ENCODE data around the gene KRTAP12-3.
"Not testable (repeated sequence)": the region's sequence is repeated elsewhere in the genome, so short reads cannot be mapped to it uniquely, and the experiment has no call there.

Gene KRTAP12-3

DNA sequence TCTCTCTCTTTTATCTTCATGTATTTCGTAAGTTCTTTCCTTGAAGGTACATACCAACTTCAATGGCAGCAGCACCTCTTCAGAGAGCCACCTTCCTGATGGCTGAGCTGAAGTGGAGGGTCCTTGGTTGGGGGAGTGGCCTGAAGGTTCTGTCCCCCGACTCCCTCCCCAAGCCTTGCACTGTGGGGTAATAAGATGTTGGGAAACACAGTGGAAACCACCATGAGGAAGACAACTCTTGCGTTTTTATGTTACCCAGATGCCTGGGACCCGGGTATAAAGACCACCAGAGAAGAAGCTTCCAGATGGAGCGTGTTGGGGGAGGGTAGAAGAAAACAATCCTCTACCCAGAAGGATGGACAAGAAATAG, 794 bp downstream of the KRTAP12-3 start:
- peaks cover 12% of the 10 kb centered on the region; the same call in 1 of the 2 replicates for H3K4me1 ChIP-seq (ENCODE audit: insufficient read depth, low read length)
- no peak overlapping the region for H3K9ac ChIP-seq (ENCODE audit: low read depth, low read length)
- no peaks in the 10 kb centered on the region for H3K36me3 ChIP-seq (ENCODE audit: insufficient read depth, low read depth, low read length)
- no peaks in the 10 kb centered on the region for H3K9me3 ChIP-seq (ENCODE audit: insufficient read depth, low read depth, low read length)
- no peak overlapping the region for H3K4me3 ChIP-seq (ENCODE audit: low read length)
- no peak overlapping the region for H3K27ac ChIP-seq (ENCODE audit: low read length)
- H3K27me3 ChIP-seq (ENCODE audit: insufficient read depth, low read length): no peaks in the 10 kb centered on the region

- Histone ChIP-seq H3K4me3 (ENCODE audit: low read length) (no peak overlapping the region), H3K9me3 (ENCODE audit: insufficient read depth, low read depth, low read length) (no peaks in the 10 kb centered on the region), H3K36me3 (ENCODE audit: insufficient read depth, low read depth, low read length) (no peaks in the 10 kb centered on the region), H3K9ac (ENCODE audit: low read depth, low read length) (no peak overlapping the region), H3K27me3 (ENCODE audit: insufficient read depth, low read length) (no peaks in the 10 kb centered on the region), H3K4me1 (ENCODE audit: insufficient read depth, low read length) (peaks cover 12% of the 10 kb centered on the region; the same call in 1 of the 2 replicates), H3K27ac (ENCODE audit: low read length) (no peak overlapping the region)
Measured at GRCh38 chr21:44658913-44659595, 1.3 kb downstream of the KRTAP12-3 start.

- not testable (repeated sequence) for H3K9me3 ChIP-seq (ENCODE audit: insufficient read depth, low read depth, low read length); H3K36me3 ChIP-seq (ENCODE audit: insufficient read depth, low read depth, low read length); H3K27ac ChIP-seq (ENCODE audit: low read length); H3K4me3 ChIP-seq (ENCODE audit: low read length); H3K27me3 ChIP-seq (ENCODE audit: insufficient read depth, low read length); H3K9ac ChIP-seq (ENCODE audit: low read depth, low read length)
- H3K4me1 ChIP-seq (ENCODE audit: insufficient read depth, low read length): peaks cover 12% of the 10 kb centered on the region; the same call in 1 of the 2 replicates
Measured at GRCh38 chr21:44661567-44661966, 3.8 kb downstream of the KRTAP12-3 start.

DNA sequence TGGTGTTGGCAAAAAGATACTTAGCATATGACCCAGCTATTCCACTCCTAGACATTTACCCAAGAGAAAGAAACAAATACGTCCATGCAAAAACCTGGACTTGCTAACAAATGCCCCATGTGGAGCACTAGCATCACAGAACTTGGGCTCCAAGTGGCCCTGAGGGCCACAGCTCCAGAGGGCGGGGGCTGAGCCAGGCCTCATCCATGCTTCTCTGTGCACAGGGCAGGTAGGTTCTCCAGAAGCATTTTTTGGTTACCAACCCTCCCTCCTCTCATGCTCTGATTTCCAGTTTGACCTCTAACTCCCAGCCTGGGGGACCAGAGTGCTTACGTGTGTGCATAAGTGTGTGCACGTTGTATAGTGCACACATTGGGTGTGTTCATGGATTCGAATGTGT, 7.0 kb downstream of the KRTAP12-3 start:
- H3K4me3 ChIP-seq (ENCODE audit: low read length): no peak overlapping the region
- peaks cover 3% of the 10 kb centered on the region for H3K9me3 ChIP-seq (ENCODE audit: insufficient read depth, low read depth, low read length)
- H3K27ac ChIP-seq (ENCODE audit: low read length): no peak overlapping the region

DNA sequence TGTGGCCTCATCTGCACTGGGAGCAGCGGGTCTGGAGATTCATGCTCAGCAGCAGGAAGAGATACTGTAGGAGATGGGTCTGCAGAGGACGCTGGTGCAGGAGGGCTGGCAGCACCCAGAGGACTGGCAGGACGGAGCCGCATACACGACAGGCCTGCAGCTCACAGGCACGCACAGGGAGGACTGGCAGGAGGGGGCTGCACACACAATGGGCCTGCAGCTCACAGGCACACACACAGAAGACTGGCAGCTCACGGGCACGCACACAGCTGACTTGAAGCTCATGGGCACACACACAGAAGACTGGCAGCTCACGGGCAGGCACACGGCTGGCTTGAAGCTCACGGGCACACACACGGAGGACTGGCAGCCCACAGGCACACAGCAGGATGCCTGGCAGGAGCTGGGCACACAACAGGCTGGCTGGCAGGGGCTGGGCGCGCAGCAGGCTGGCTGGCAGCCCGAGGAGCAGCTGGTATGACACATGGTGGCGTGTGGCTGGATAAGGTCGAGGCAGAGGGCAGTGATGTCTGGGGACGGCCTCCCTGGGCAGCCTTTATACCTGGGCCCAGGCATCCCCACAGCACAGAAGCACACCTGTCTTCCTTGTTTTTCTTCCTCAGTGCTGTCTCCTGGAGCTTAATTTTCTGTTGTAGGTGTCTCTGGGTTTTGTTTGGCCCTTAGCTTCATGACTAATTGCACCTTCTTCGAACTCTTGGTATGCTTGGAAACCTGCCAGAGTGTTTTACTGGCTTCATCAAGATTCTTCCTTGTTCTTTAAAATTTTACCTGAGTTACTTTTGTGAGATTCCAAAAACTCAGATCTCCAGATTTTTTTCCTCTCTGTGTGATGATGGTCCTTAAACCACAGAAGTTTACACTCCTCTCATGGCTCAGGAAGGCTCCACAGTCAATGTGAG, 8.9 kb downstream of the KRTAP12-3 start, which contains the start of gene KRTAP12-2:
Gene KRTAP12-2 (minus strand): TSS at position 527 of the 920 bp plus-strand sequence. CDS start 41 bp downstream, at position 486.
- Histone ChIP-seq H3K4me1 (ENCODE audit: insufficient read depth, low read length) (no peaks in the 10 kb centered on the region), H3K9ac (ENCODE audit: low read depth, low read length) (no peak within 1 kb of the TSS), H3K27ac (ENCODE audit: low read length) (no peak within 1 kb of the TSS), H3K9me3 (ENCODE audit: insufficient read depth, low read depth, low read length) (peaks cover 19% of the 10 kb centered on the region), H3K4me3 (ENCODE audit: low read length) (no peak within 1 kb of the TSS), H3K36me3 (ENCODE audit: insufficient read depth, low read depth, low read length) (no peaks in the 10 kb centered on the region), H3K27me3 (ENCODE audit: insufficient read depth, low read length) (no peaks in the 10 kb centered on the region)

More for the DNA sequence above, 7.0 kb downstream of the KRTAP12-3 start:
- H3K27me3 ChIP-seq (ENCODE audit: insufficient read depth, low read length): no peaks in the 10 kb centered on the region
- peaks cover 6% of the 10 kb centered on the region; the same call in 1 of the 2 replicates for H3K4me1 ChIP-seq (ENCODE audit: insufficient read depth, low read length)
- H3K9ac ChIP-seq (ENCODE audit: low read depth, low read length): no peak overlapping the region
- H3K36me3 ChIP-seq (ENCODE audit: insufficient read depth, low read depth, low read length): no peaks in the 10 kb centered on the region

DNA sequence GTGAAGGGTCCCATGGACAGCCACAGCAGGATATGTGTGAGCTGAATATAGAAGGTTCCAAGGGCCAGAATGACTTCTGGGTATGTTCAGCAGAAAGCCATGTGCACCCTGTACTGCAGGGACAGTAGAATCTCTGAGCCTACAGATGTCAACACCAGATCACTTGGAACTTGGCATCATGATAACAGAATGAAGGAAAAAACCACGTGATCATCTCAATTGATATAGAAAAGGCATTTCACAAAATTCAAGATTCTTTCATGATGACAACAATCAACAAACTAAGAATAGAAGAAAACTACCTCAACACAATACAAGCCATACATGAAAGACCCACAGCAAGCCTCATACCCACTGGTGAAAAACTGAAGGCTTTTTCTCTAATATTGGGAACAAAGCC, 9.9 kb downstream of the KRTAP12-3 start:
- H3K27me3 ChIP-seq (ENCODE audit: insufficient read depth, low read length): no peaks in the 10 kb centered on the region
- H3K4me1 ChIP-seq (ENCODE audit: insufficient read depth, low read length): no peaks in the 10 kb centered on the region
- no peaks in the 10 kb centered on the region for H3K36me3 ChIP-seq (ENCODE audit: insufficient read depth, low read depth, low read length)
- H3K9me3 ChIP-seq (ENCODE audit: insufficient read depth, low read depth, low read length): peaks cover 19% of the 10 kb centered on the region
- H3K9ac ChIP-seq (ENCODE audit: low read depth, low read length): no peak overlapping the region
- H3K27ac ChIP-seq (ENCODE audit: low read length): no peak overlapping the region
- H3K4me3 ChIP-seq (ENCODE audit: low read length): no peak overlapping the region

- no peak overlapping the region for H3K4me3 ChIP-seq (ENCODE audit: low read length)
- no peaks in the 10 kb centered on the region for H3K36me3 ChIP-seq (ENCODE audit: insufficient read depth, low read depth, low read length)
- H3K27ac ChIP-seq (ENCODE audit: low read length): no peak overlapping the region
- peaks cover 19% of the 10 kb centered on the region for H3K9me3 ChIP-seq (ENCODE audit: insufficient read depth, low read depth, low read length)
- H3K4me1 ChIP-seq (ENCODE audit: insufficient read depth, low read length): no peaks in the 10 kb centered on the region
- H3K9ac ChIP-seq (ENCODE audit: low read depth, low read length): no peak overlapping the region
- H3K27me3 ChIP-seq (ENCODE audit: insufficient read depth, low read length): no peaks in the 10 kb centered on the region
Measured at GRCh38 chr21:44670642-44671432, 13.1 kb downstream of the KRTAP12-3 start.

GRCh38 chr21:44671911-44672310, 14.2 kb downstream of the KRTAP12-3 start:
- no peak overlapping the region for H3K9ac ChIP-seq (ENCODE audit: low read depth, low read length)
- H3K4me1 ChIP-seq (ENCODE audit: insufficient read depth, low read length): no peaks in the 10 kb centered on the region
- no peaks in the 10 kb centered on the region for H3K27me3 ChIP-seq (ENCODE audit: insufficient read depth, low read length)
- no peak overlapping the region for H3K27ac ChIP-seq (ENCODE audit: low read length)
- peaks cover 19% of the 10 kb centered on the region for H3K9me3 ChIP-seq (ENCODE audit: insufficient read depth, low read depth, low read length)
- no peak overlapping the region for H3K4me3 ChIP-seq (ENCODE audit: low read length)
- no peaks in the 10 kb centered on the region for H3K36me3 ChIP-seq (ENCODE audit: insufficient read depth, low read depth, low read length)

GRCh38 chr21:44677881-44678280, 20.1 kb downstream of the KRTAP12-3 start:
- H3K27ac ChIP-seq (ENCODE audit: low read length): no peak overlapping the region
- no peak overlapping the region for H3K4me3 ChIP-seq (ENCODE audit: low read length)
- no peaks in the 10 kb centered on the region for H3K4me1 ChIP-seq (ENCODE audit: insufficient read depth, low read length)
- no peaks in the 10 kb centered on the region; the same call in 1 of the 2 replicates for H3K9me3 ChIP-seq (ENCODE audit: insufficient read depth, low read depth, low read length)
- H3K27me3 ChIP-seq (ENCODE audit: insufficient read depth, low read length): no peaks in the 10 kb centered on the region
- no peak overlapping the region for H3K9ac ChIP-seq (ENCODE audit: low read depth, low read length)
- H3K36me3 ChIP-seq (ENCODE audit: insufficient read depth, low read depth, low read length): no peaks in the 10 kb centered on the region

DNA sequence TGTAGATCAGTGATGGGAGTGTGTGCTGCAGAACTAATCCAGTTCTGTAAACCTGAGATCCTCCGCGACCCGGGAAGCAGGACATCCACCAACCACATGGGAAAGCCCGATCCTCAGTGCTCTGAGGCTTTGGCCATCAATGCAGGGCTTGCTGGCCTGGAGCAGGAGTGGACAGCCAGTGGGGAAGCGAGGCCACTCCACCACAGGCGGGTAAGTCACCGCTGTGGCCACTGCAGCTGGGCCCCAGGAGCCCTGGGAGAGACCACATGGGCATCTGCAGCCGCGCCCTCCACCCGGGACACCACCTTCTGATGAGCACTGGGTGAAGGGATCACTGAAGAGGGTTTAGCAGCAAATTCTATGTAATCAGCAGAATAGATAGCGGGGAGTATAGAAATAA, 23.4 kb downstream of the KRTAP12-3 start:
- Histone ChIP-seq H3K27ac (ENCODE audit: low read length) (no peak overlapping the region), H3K4me1 (ENCODE audit: insufficient read depth, low read length) (no peaks in the 10 kb centered on the region), H3K9ac (ENCODE audit: low read depth, low read length) (no peak overlapping the region), H3K27me3 (ENCODE audit: insufficient read depth, low read length) (no peaks in the 10 kb centered on the region), H3K4me3 (ENCODE audit: low read length) (no peak overlapping the region), H3K36me3 (ENCODE audit: insufficient read depth, low read depth, low read length) (no peaks in the 10 kb centered on the region), H3K9me3 (ENCODE audit: insufficient read depth, low read depth, low read length) (no peaks in the 10 kb centered on the region; the same call in 1 of the 2 replicates)

DNA sequence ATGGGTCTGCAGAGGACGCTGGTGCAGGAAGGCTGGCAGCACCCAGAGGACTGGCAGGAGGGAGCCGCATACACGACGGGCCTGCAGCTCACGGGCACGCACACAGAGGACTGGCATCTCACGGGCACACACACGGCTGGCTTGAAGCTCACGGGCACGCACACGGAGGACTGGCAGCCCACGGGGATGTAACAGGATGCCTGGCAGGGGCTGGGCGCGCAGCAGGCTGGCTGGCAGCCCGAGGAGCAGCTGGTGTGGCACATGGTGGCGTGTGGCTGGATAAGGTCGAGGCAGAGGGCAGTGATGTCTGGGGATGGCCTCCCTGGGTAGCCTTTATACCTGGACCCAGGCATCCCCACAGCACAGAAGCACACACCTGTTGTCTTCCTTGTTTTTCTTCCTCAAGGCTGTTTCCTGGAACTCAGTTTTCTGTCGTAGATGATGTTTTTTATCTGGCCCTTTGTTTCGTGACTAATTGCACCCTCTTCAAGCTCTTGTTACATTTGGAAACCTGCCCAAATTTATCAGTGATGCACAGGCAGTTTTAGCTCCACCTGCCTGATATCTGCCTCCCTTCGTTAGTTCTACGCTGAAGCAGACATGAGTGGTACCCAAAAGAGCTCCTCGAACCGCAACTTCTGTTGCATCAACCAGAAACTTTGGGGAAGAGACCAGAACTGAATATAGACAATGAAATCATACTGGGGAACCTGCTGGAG, 24.3 kb downstream of the KRTAP12-3 start, which contains the start of gene KRTAP12-1:
Gene KRTAP12-1 (minus strand): TSS at position 303 of the 719 bp plus-strand sequence. CDS start 40 bp downstream, at position 263.
- Histone ChIP-seq H3K27ac (ENCODE audit: low read length) (no peak within 1 kb of the TSS), H3K4me1 (ENCODE audit: insufficient read depth, low read length) (peaks cover 3% of the 10 kb centered on the region; the same call in 1 of the 2 replicates), H3K36me3 (ENCODE audit: insufficient read depth, low read depth, low read length) (no peaks in the 10 kb centered on the region), H3K9me3 (ENCODE audit: insufficient read depth, low read depth, low read length) (no peaks in the 10 kb centered on the region; the same call in 1 of the 2 replicates), H3K27me3 (ENCODE audit: insufficient read depth, low read length) (no peaks in the 10 kb centered on the region), H3K9ac (ENCODE audit: low read depth, low read length) (no peak within 1 kb of the TSS), H3K4me3 (ENCODE audit: low read length) (no peak within 1 kb of the TSS)

Data from iPS-20b (cell line).